Gastroesophageal sphincter (tissue), 3 donors: Measurements from ENCODE around the gene IPO5.

ENCODE experiments used
- EP300 ChIP-seq: sonication (generic); formaldehyde crosslinking; IDR thresholded peaks from one replicate; pipeline ENCODE4 v1.6.1; 2017; ENCODE audit warnings: antibody characterized with exemption, mild to moderate bottlenecking
- TF ChIP-seq, protein P1 (sequence below), 4 experiments: fragments of 200-600 bp in 2 of 4; fragments of 450-650 bp in 2 of 4; sonication (generic) in 1 of 4; IDR thresholded peaks; one replicate each; pipeline ENCODE4 v1.5.1; 2017 to 2019; ENCODE audit warnings: antibody characterized with exemption in 4 of 4, mild to moderate bottlenecking in 2 of 4, moderate library complexity in 2 of 4

- TF ChIP-seq, protein P1, sequence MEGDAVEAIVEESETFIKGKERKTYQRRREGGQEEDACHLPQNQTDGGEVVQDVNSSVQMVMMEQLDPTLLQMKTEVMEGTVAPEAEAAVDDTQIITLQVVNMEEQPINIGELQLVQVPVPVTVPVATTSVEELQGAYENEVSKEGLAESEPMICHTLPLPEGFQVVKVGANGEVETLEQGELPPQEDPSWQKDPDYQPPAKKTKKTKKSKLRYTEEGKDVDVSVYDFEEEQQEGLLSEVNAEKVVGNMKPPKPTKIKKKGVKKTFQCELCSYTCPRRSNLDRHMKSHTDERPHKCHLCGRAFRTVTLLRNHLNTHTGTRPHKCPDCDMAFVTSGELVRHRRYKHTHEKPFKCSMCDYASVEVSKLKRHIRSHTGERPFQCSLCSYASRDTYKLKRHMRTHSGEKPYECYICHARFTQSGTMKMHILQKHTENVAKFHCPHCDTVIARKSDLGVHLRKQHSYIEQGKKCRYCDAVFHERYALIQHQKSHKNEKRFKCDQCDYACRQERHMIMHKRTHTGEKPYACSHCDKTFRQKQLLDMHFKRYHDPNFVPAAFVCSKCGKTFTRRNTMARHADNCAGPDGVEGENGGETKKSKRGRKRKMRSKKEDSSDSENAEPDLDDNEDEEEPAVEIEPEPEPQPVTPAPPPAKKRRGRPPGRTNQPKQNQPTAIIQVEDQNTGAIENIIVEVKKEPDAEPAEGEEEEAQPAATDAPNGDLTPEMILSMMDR (IDR thresholded peaks at IDR 0.05) = no peak
- TF ChIP-seq EP300 = no peak
Measured at GRCh38 chr13:98044301-98044700, 90.8 kb downstream of the IPO5 start.
